ENCODE measurements around the gene PCDH11X.
"Not testable (repeated sequence)": the region's sequence is repeated elsewhere in the genome, so short reads cannot be mapped to it uniquely, and the experiment has no call there.

PCDH11X gene

GRCh38 chrX:91825321-91825720, 46.1 kb downstream of the PCDH11X start:
- not testable (repeated sequence) for H3K4me1 ChIP-seq (ENCODE audit: control insufficient read depth, insufficient read depth, low read length); H3K27me3 ChIP-seq (ENCODE audit: control insufficient read depth in 1 of 2, insufficient read depth in 2 of 2, low read length in 2 of 2); H3K27ac ChIP-seq (ENCODE audit: low read length); H3K9me3 ChIP-seq (ENCODE audit: control insufficient read depth in 2 of 2, low read length in 2 of 2); H3K4me3 ChIP-seq (ENCODE audit: low read length in 2 of 2); H3K9ac ChIP-seq (ENCODE audit: low read length in 2 of 2); H3K36me3 ChIP-seq (ENCODE audit: control insufficient read depth in 2 of 2, insufficient read depth in 2 of 2, low read length in 2 of 2)

All from stomach smooth muscle (tissue), 2 donors.